Loucy (cell line): ENCODE results near the gene RHBDF2.

ENCODE experiments used
- EZH2phosphoT487 ChIP-seq: fragments of 200-600 bp; IDR thresholded peaks from 2 replicates; pipeline ENCODE4 v1.6.1; 2018; ENCODE audit warnings: antibody characterized with exemption, mild to moderate bottlenecking, moderate library complexity, borderline replicate concordance
- TF ChIP-seq, protein P1 (sequence below): fragments of 200-600 bp; sonication (generic); conservative IDR thresholded peaks from 2 replicates; pipeline ENCODE4 v1.5.1; 2014; ENCODE audit warnings: mild to moderate bottlenecking, antibody characterized with exemption, low read length

DNA sequence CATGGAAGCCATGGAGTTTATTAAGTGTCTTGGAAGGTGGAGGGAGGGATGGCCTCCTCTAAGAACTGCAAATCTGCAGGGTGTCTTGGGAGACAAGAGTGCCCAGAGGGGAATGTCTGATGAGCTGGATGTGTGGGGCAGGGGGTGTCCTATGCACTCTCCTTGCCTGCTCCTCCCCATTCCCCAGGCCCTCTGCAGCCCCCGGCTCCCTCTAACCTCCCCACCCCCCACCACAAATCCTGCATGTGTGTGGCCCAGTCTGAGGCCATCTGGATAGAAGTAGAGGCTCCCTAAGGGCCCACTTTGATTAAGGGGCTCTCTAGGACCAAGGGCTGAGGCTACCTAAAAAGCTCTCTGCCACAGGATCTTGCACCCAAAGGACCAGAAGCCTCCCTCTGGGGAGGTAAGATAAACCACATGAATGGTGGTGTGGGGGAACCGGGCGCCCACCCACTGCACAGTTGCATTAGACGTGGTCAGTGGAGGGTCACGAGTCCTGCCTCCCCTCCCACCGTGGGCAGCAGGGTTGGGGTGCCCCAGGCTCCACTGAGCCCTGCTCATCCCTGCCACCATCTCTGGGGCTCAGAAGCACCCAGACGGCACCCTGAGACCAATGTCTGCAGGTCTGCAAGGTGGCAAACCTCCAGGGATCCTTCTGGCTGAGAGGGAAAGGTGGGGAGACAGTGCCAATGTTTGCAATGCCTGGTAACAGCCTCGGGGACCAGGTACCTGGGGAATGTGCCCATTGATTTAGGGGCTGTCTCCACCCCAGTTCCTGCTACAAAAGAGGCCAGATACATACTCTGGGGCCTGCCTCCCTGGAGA is 33.2 kb downstream of the RHBDF2 start:
- TF ChIP-seq, protein P1, sequence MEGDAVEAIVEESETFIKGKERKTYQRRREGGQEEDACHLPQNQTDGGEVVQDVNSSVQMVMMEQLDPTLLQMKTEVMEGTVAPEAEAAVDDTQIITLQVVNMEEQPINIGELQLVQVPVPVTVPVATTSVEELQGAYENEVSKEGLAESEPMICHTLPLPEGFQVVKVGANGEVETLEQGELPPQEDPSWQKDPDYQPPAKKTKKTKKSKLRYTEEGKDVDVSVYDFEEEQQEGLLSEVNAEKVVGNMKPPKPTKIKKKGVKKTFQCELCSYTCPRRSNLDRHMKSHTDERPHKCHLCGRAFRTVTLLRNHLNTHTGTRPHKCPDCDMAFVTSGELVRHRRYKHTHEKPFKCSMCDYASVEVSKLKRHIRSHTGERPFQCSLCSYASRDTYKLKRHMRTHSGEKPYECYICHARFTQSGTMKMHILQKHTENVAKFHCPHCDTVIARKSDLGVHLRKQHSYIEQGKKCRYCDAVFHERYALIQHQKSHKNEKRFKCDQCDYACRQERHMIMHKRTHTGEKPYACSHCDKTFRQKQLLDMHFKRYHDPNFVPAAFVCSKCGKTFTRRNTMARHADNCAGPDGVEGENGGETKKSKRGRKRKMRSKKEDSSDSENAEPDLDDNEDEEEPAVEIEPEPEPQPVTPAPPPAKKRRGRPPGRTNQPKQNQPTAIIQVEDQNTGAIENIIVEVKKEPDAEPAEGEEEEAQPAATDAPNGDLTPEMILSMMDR = no peak
- no peak for TF ChIP-seq EZH2phosphoT487
